Iris pigment epithelial cell (primary cell): ENCODE results near the gene NXPE3.
"Not testable (repeated sequence)": the region's sequence is repeated elsewhere in the genome, so short reads cannot be mapped to it uniquely, and the experiment has no call there.

Source experiments
- DNase-seq: peaks from one replicate; pipeline ENCODE4 v3.0.0-alpha.2; 2011; ENCODE audit warnings: low read depth

Gene NXPE3

GRCh38 chr3:101851850-101852714 lies 73.1 kb downstream of the NXPE3 start:
- DNase-seq: no peak

- DNase-seq: no peak
These were observed 74.2 kb downstream of the NXPE3 start for GRCh38 chr3:101852983-101853840.

- no peak for DNase-seq
These were observed 75.0 kb downstream of the NXPE3 start for GRCh38 chr3:101853982-101854381.

GRCh38 chr3:101854608-101855304 lies 75.7 kb downstream of the NXPE3 start:
- DNase-seq: no peak

- DNase-seq: no peak
These were observed 78.3 kb downstream of the NXPE3 start for GRCh38 chr3:101857301-101857741.

DNA sequence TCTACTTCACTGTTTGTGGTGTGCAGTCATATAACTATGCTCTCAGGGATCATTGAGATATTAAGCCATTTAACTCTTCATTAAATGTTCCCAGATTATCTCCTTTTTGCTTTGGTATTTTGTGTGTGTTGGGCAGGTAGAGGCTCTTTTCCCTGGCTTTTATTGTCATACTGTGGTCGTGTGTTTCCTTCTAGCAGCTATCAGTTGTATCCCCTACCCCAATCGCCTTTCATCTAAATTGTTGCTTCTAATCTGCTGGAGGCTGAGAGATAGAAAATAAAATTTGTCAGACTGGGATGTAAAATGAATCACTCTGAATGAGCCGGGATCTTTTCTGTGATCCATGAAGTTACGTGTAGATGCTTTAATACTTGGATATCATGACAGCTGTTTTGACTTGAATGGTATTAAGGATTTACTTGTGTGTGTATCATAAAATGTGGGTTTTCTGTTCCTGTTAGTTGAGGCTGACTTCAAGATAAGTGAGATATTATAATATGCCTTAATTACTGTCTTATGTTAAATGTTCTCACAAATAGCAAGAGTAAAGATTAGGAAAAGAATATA lies 79.5 kb downstream of the NXPE3 start:
- DNase-seq: no peak

DNA sequence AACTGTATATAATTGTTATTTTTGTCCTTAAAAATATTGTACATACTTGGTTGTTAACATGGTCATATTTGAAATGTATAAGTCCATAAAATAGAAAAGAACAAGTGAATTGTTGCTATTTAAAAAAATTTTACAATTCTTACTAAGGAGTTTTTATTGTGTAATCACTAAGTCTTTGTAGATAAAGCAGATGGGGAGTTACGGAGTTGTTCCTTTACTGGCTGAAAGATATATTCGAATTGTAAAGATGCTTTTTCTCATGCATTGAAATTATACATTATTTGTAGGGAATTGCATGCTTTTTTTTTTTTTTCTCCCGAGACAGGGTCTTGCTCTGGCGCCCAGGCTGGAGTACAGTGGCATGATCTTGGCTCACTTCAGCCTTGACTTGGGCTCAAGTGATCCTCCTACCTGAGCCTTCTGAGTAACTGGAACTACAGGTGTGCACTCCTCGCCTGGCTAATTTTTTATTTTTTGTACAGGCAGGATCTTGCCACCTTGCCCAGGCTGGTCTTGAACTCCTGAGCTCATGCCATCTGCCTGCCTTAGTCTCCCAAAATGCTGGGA lies 81.0 kb downstream of the NXPE3 start:
- no peak for DNase-seq

DNA sequence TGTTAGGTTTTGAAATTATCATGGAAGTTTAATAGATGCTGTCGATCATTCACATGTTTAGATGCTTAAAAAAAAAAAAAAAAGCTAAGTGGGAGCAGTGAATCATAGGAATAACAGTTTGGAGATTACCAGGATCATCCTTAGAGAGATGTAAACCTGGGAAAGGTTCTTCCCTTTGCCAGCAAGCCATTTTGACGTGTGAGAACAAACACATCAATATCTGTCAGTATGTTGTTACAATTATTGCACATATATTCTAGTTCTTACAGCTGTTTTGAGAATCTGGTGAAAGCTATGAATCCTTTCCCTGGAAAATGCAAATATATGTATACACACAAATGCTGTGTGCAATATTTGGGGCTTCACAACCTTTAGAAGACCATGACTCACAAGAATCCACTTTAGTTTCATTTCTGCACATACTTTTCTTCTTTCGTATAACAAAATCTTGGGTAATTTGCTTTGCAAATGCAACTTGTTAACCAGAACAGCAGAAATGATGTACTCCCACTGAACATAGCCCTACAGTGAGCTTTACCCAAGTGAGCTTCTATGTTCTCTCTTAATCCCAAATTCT lies 82.3 kb downstream of the NXPE3 start:
- DNase-seq: peak; percentile 55

DNA sequence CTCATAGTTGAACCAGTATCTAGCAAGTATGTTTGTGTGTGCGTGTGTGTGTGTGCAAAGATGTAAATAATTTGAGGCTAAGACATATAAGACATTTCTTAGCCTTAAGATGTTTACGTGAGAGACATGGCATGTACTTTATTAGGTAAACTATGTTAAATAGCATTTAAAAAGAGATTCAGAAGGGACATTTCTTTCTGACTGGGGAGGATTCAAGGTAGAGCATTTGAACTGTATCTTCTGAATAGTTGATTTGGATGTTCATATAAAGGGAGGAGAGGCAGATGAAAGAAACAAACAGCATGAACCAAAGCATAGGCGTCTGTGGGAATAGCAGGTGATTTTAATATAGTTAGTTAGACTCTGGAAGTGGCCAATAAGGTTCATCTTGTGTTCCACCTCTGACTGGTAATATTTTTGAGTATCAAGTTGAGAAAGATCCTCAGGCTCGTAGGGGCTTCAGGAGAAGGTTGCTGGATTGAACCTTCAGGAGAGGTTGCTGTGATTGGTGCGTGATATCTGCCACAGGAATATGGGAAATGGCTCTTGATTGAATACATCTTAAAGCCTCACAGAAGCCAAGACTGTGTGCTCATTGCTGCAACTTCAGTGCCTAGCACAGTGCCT lies 82.9 kb downstream of the NXPE3 start:
- DNase-seq: no peak

DNA sequence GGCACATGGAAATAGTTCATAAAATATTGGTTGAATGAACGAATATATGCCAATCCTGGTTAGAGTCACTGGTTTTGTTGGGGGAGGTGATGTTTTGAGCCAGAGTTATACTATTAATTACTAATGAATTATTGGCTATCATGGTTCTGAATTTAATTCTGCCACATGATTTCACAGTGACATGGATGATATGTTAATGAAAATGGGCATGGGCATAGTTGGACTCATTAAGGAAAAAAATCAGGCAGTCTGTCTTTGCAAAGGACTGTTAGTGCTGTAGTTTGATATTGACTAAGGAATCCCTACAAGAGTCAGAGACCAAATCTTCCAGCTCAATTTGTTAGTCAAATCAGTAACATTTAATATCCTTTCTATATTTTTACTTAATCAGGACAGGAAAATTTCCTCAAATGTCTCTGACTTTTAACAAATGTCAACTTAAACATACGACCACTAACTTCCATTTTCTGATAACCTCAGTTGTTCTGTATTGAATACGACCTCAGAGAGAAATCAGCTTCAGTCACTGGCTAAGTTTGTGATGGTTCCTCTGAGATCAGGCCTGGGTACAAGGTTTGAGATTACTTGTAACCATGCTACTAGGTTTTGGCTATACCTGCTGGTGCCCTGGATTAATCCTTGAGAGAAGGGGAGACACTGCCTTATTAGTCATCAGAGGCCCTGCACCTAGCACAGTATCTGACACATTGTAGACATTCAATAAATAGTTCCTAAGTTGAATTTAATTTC lies 83.6 kb downstream of the NXPE3 start:
- DNase-seq: no peak

DNA sequence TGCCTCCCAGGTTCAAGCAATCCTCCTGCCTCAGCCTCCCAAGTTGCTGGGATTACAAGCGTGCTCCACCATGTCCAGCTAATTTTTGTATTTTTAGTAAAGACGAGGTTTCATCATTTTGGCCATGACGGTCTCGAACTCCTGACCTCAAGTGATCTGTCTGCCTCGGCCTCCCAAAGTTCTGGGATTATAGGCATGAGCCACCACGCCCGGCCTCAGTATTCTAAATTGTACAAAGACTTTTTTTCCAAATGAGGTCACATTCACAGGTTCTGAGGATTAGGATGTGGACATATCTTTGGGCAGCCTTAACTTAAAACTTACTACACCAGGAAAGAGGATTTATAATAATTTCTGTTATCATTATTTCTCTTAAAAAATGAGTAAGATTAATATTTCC lies 85.9 kb downstream of the NXPE3 start:
- not testable (repeated sequence) for DNase-seq

GRCh38 chr3:101865751-101866509 lies 86.9 kb downstream of the NXPE3 start:
- DNase-seq: no peak

- no peak for DNase-seq
These were observed 88.5 kb downstream of the NXPE3 start for GRCh38 chr3:101867511-101867910.

GRCh38 chr3:101867996-101868395 lies 89.0 kb downstream of the NXPE3 start:
- DNase-seq: no peak

DNA sequence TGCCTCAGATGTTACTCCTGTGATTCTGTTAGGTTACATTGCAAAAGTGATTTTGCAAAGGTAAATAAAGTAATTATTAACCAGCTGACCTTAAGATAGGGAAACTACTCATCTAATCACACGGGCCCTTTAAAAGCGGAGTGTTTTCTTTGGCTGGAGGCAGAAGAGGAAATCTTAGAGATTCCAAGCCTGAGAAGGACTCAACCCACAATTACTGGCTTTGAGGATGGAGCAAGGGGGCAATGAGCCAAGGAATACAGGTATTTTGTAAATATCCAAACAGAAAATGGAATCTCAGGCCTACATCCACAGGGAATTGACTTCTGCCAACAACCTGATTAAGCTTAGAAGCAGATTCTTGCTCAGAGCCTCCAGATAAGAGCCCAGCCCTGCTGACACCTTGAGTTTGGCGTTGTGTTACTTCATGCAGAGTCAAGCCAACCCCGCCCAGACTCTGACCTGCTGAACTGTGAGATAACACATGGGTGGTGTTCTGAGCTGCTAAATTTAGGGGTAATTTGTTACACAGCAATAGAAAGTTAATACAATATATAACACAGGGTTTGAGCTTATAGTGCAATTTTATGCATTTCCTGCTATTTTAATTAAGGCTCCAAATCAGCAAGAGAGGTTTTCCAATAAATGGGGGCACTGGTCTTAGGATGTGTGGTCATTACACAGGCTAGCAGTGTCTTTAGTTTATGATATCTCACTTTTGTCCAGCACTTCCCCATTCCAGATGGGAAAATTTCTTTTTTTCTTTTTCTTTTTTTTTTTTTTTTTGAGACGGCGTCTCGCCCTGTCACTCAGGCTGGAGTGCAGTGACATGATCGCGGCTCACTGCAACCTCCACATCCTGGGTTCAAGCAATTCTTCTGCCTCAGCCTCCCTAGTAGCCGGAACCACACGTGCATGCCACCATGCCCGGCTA lies 89.8 kb downstream of the NXPE3 start:
- peak; percentile 73 for DNase-seq

GRCh38 chr3:101870138-101870537 lies 91.1 kb downstream of the NXPE3 start:
- no peak for DNase-seq

- DNase-seq: peak; percentile 93
These were observed 94.6 kb downstream of the NXPE3 start for GRCh38 chr3:101873619-101874018.

- DNase-seq: no peak
These were observed 97.1 kb downstream of the NXPE3 start for GRCh38 chr3:101876142-101876541.
